ENCODE data around the gene EPHA8. TPM values are rescaled to one million over a fixed set of nuclear protein-coding genes. Genes with fewer than 3 reads are reported as not detected.

EPHA8 gene
- total and polyA plus RNA-seq, 4 donors, result not detected

GRCh38 chr1:22555371-22555656 is 8.0 kb upstream of the EPHA8 start:
- H3K9ac ChIP-seq (ENCODE audit: low read depth in 1 of 2, low read length in 2 of 2), result no peak overlapping the region
- DNase-seq (ENCODE audit: low spot score), result no peak
- TF ChIP-seq JUND (IDR thresholded peaks at IDR 0.05) (no peak), SP1 (IDR thresholded peaks at IDR 0.05) (no peak), FOXA2 (IDR thresholded peaks at IDR 0.05) (no peak), RXRA (IDR thresholded peaks at IDR 0.05) (no peak), GABPA (IDR thresholded peaks at IDR 0.05 in 1 of 2, conservative IDR thresholded peaks at IDR 0.05 in 1 of 2) (no peak), MAX (IDR thresholded peaks at IDR 0.05) (no peak), HNF4G (IDR thresholded peaks at IDR 0.05) (no peak), CTCF (IDR thresholded peaks at IDR 0.05; ENCODE audit: low read depth, low read length, missing input control) (no peak), EGR1 (IDR thresholded peaks at IDR 0.05; ENCODE audit: low read depth in 2 of 2) (no peak), TAF1 (conservative IDR thresholded peaks at IDR 0.05) (no peak), NR2F2 (IDR thresholded peaks at IDR 0.05) (no peak), ZBTB33 (IDR thresholded peaks at IDR 0.05) (no peak), HNF4A (conservative IDR thresholded peaks at IDR 0.05) (no peak), YY1 (IDR thresholded peaks at IDR 0.05) (no peak), REST (IDR thresholded peaks at IDR 0.05) (no peak), ATF3 (IDR thresholded peaks at IDR 0.05) (no peak), RAD21 (IDR thresholded peaks at IDR 0.05) (no peak), FOXA1 (IDR thresholded peaks at IDR 0.05) (no peak)
- H3K36me3 ChIP-seq (ENCODE audit: control insufficient read depth in 4 of 4, insufficient read depth in 3 of 4, low read depth in 1 of 4, low read length in 3 of 4), result no peaks in the 10 kb centered on the region
- peaks cover 0 to 10% (median 3%) of the 10 kb centered on the region in 4 donors for H3K27me3 ChIP-seq (ENCODE audit: control insufficient read depth in 4 of 4, insufficient read depth in 4 of 4, low read length in 3 of 4)
- H3K4me1 ChIP-seq (ENCODE audit: control insufficient read depth in 4 of 4, insufficient read depth in 4 of 4, low read length in 3 of 4), result no peaks in the 10 kb centered on the region
- H3K4me3 ChIP-seq (ENCODE audit: low read depth in 1 of 3, low read length in 3 of 3), result no peak overlapping the region
- 47% methylated on average over 3 of the region's 3 CpGs for WGBS
- H3K27ac ChIP-seq (ENCODE audit: low read depth in 1 of 2, low read length in 2 of 2), result no peak overlapping the region
- H3K9me3 ChIP-seq (ENCODE audit: control insufficient read depth in 4 of 4, low read length in 3 of 4), result no peaks in the 10 kb centered on the region

Data from liver (tissue), 9 donors.